ENCODE data around the gene PRRT1B.

PRRT1B gene

GRCh38 chr9:131552030-131552429 is 6.7 kb downstream of the PRRT1B start:
- no peak; the same call in 2 of the 3 replicates for ATAC-seq
- TF ChIP-seq GLIS3 (CRISPR knock-in tag; IDR thresholded peaks at IDR 0.05): no peak
- no peak for TF ChIP-seq POU6F1 (CRISPR knock-in tag; IDR thresholded peaks at IDR 0.05; ENCODE audit: borderline replicate concordance, low read depth)
- TF ChIP-seq CREB5 (CRISPR knock-in tag; IDR thresholded peaks at IDR 0.05; ENCODE audit: low read depth): no peak
- TF ChIP-seq TCF4 (CRISPR knock-in tag; IDR thresholded peaks at IDR 0.05; ENCODE audit: borderline replicate concordance): no peak
- TF ChIP-seq CSDC2 (CRISPR knock-in tag; IDR thresholded peaks at IDR 0.05): no peak
- no peak for TF ChIP-seq ARNTL (CRISPR knock-in tag; IDR thresholded peaks at IDR 0.05; ENCODE audit: borderline replicate concordance, low read depth)
- TF ChIP-seq SNAI2 (CRISPR knock-in tag; IDR thresholded peaks at IDR 0.05): no peak
- no peak for TF ChIP-seq PATZ1 (CRISPR knock-in tag; IDR thresholded peaks at IDR 0.05; ENCODE audit: borderline replicate concordance)
- no peak for TF ChIP-seq ZNF565 (CRISPR knock-in tag; conservative IDR thresholded peaks at IDR 0.05; ENCODE audit: low read depth)

- ATAC-seq: no peak
- TF ChIP-seq CSDC2 (CRISPR knock-in tag; IDR thresholded peaks at IDR 0.05) (no peak), ZC3H10 (CRISPR knock-in tag; IDR thresholded peaks at IDR 0.05) (no peak), PPARA (CRISPR knock-in tag; IDR thresholded peaks at IDR 0.05; ENCODE audit: borderline replicate concordance) (no peak), CSRNP3 (CRISPR knock-in tag; IDR thresholded peaks at IDR 0.05) (no peak), TSHZ2 (CRISPR knock-in tag; IDR thresholded peaks at IDR 0.05) (no peak), ESRRG (CRISPR knock-in tag; IDR thresholded peaks at IDR 0.05) (no peak), ZNF565 (CRISPR knock-in tag; conservative IDR thresholded peaks at IDR 0.05; ENCODE audit: low read depth) (no peak), TOX (CRISPR knock-in tag; IDR thresholded peaks at IDR 0.05; ENCODE audit: borderline replicate concordance) (no peak), TCF4 (CRISPR knock-in tag; IDR thresholded peaks at IDR 0.05; ENCODE audit: borderline replicate concordance) (no peak), ZFP30 (CRISPR knock-in tag; IDR thresholded peaks at IDR 0.05) (no peak), ZFP3 (CRISPR knock-in tag; IDR thresholded peaks at IDR 0.05) (no peak), ISL1 (CRISPR knock-in tag; IDR thresholded peaks at IDR 0.05) (no peak), BACH2 (CRISPR knock-in tag; IDR thresholded peaks at IDR 0.05; ENCODE audit: borderline replicate concordance) (no peak), PATZ1 (CRISPR knock-in tag; IDR thresholded peaks at IDR 0.05; ENCODE audit: borderline replicate concordance) (no peak), RARB (CRISPR knock-in tag; IDR thresholded peaks at IDR 0.05) (no peak)
These were observed 8.9 kb downstream of the PRRT1B start for GRCh38 chr9:131554087-131554842.
